A172 (cell line): ENCODE results near the gene CADM3. TPM values are rescaled to one million over a fixed set of nuclear protein-coding genes. Genes with fewer than 3 reads are reported as not detected.

Experiments
- DNase-seq: peaks from one replicate; pipeline ENCODE4 v3.0.0-alpha.2; 2015; ENCODE audit warnings: low spot score
- total RNA-seq: library from RNA; depleted of rRNA; stranded (reverse); fragments of >200 nt; shearing (Covaris generic); gene quantifications from 2 replicates; pipeline ENCODE4 v1.2.3, GENCODE V29; 2014

The CADM3 gene
- total RNA-seq, 1 experiment from 2014 or later, result 0.26 TPM

- no peak for DNase-seq
Observed at GRCh38 chr1:159205225-159205624, 33.8 kb downstream of the CADM3 start.

- DNase-seq, result no peak
Observed at GRCh38 chr1:159206110-159206509, 34.7 kb downstream of the CADM3 start.

DNA sequence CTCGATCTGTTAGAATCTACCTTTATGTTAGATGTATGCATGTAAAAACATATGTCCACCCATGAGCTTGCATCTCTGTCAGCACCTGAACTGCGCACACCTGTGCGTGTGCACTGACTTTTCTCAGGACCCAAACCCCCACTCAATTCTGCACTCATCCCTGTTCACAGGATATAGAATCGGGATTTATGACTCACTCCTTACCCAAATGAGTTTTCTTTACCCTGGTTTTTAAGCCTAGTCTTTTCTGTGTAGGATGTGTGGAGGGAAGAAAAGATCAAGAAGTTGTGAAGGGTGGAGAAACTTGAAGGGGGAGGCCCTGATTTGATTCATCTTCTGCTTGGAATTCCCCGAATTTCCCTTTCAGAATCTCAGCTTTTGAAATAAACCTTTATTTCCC, 35.7 kb downstream of the CADM3 start:
- no peak for DNase-seq

DNA sequence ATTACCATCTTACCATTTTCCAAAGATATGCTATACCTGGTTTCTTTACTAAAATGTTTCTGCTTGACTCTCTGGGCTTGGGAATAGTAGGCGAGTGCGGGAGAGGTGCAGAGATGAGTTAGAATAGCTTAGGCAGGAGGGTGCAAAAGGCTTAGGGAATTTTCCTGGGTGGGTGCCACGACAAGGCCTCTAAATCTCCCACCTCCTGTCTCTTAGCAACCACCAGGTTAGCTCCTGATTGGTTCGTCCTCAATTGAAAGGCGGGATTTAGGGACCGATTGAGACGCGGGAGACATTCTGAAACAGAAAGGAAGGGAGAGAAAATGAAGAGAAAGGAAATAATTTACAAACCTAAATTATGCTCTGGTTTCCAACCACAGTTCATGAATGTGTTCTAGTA, 36.4 kb downstream of the CADM3 start:
- no peak for DNase-seq

- no peak for DNase-seq
Observed at GRCh38 chr1:159208175-159208825, 36.9 kb downstream of the CADM3 start.

DNA sequence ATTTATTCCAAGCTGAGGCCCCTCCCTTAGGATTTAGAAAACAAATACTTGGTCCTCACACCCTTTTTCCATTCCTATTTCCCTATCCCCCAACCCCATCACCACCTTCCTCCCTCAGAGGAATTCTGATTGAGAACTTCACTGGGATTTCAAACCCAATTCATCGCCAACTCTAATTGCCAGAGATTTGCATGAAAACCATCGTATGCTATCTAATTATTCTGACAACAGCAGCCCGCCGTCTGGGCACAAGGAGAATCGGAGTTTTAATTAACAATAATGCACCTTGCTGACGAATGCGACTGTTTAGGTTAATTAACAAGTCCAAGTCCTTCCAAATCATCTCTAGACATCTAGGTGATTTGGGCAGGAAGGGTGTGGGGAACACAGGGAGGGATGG, 37.6 kb downstream of the CADM3 start:
- no peak for DNase-seq

DNA sequence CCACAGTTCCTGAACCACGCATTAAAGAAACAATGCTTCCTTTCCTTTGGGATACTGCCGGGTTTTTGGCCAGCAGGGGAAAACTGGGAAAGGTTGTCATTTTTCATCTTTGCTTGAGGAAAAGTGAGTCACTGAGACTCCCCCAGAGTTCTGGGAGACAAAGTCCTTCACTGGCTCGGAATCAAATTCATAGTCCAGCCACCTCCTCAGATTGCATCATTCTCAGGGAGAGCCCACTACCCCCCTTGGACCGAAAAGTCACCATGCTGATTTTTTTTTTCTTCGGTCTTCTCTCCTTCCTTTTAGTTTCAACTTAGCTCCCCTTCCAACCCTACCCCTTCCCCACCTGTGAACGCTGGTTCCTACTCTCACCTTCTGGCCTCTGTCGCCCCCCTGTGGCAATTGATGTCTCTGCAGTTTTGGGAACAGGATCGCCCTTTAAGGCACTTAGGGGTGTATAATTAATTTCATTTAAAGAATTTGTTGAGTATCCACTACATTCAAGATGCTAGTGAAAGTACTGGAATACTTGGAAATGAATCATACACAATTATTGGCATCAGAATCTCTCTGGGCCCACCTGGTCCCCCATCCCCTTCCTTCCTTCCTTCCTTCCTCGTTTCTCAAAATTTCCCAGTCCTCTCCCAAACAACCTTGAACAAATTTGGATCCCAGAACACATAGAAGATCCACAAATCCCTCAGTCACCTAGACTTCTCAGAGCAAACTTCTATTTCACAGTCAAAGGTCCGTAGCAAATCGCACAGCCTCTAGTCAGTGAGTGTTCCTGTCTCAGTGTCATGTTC, 40.1 kb downstream of the CADM3 start:
- peak; percentile 39 for DNase-seq

GRCh38 chr1:159212596-159212995, 41.2 kb downstream of the CADM3 start:
- no peak for DNase-seq

GRCh38 chr1:159214149-159214760, 42.8 kb downstream of the CADM3 start:
- DNase-seq, result peak; percentile 59

DNA sequence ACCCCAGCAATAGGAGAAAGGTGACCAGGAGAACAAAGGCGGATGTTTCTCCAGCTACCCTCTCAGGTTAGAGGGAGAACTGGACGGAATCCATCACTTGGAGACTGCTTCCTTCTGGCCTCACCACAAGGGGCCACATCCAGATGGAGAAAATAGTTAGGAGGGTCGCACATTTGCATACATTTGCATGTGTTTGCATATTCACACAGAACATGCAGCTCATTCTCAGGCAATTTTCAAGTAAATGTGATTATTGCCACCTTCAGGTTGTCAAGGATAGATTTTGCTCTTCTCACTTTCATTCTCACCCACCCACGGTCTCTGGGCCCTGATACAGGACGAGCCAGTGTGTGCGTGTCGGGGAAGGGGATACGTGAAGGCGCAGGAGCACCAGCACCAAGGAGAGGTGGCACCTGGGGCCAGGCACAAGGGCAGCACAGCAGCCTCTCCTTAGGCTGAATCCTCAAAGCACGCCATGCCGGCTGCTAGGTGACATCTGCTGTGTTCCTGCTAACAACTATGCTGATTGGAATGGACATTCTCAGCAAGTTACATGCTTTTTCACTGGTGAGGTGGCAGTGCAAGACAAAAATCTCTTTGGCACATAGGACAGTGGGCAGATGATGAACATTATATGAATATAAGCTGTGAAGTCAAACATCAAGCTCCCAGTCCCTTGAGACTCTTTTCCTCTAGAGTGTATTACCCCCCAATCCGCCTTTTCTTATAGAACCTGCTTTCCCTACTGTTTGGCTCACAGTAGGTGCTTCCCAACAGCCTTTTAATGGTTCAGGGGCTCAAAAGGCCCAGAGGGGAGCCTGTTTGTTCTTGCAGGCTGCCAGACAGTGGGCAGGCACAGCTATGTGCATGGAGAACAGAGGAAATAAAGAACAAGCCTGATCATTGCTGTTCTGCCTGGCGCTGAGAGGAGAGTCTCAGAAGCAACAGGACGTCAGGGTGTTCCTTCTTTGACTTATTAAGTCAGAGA, 47.5 kb downstream of the CADM3 start:
- no peak for DNase-seq

GRCh38 chr1:159222075-159222865, 50.9 kb downstream of the CADM3 start:
- DNase-seq, result no peak

DNA sequence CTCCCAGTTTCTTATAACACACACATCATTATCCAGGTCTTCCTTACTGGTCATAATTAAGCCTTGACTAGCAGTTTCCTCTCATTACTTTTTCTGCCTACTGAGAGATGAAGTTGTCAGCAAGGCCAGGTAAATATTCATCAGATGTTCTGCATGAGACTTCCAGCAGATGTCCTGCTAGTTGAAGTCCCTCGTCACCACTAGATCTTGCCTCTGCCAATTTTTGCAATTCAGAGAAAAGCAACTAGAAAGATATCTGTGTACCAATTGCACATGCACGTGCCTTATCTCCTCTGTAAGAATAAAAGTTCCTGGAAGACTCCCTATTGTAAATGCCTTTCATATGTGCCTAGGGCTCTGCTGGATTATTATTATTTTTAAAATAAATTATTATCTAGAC, 51.6 kb downstream of the CADM3 start:
- no peak for DNase-seq

DNA sequence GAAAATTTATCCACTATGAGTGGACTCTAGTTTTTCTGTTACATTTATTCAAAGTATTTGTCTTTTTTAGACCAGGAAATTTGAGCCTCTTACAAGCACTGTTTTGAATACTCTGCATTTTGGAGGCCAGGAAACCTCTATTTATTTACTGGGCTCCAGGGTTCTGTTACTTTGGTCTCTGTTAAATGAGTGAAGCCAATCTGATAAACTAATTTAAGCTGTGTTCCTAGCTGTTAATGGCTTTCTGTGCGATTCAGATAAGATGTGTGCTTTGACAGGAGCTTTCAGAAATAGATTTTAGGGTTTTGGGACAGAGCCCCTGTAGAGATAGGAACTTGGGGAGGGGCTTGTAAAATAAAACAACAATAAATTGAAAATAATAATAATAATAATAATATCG, 57.1 kb downstream of the CADM3 start:
- DNase-seq, result no peak

DNA sequence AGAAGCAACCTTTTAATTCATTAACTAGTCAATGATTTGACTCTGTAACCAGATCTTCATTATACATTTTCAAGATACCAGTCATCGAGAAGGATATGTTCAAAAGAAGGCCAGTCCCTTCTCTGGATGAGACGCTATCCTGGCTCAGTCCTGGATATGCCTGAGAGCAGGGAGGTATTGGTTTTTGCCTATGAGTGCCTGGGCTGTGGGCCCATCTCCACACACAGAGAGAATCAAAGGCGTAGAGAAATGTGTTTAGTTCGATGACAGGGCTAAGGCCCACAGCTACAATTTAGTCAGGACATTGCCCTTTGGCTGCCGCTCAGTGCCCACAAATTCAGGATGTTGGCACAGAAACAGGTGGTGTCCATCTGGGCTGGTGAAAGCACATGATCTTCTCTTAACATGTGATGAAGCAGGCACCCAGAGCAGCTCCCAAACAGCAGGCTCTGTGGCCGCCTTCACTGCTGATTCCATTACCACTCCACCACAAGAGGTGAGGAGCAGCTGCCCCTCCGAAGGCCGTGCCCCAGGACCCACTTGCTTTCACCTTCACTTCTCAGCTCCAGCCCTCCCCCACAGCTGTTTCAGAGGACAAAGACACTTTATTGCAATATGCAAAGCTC, 58.0 kb downstream of the CADM3 start:
- peak; percentile 77 for DNase-seq

DNA sequence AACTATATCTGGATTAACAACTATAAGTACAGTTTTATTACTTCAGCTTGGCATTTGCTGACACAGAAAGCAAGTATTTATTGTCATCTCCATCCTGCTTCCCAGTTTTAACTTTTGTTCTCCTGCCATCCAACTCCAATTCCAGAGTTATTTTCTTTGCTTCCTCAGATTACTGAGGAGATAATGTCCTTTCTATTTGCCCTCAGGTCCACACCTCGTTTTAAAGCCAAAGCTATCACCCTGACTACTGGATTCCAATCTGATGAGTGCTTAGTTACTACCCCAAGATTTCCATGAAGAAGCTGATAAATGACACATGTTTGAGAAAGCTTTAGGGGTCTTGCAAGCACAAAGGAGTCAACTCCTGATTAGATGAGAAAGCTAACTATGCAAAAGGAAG, 58.5 kb downstream of the CADM3 start:
- DNase-seq, result peak; percentile 82

DNA sequence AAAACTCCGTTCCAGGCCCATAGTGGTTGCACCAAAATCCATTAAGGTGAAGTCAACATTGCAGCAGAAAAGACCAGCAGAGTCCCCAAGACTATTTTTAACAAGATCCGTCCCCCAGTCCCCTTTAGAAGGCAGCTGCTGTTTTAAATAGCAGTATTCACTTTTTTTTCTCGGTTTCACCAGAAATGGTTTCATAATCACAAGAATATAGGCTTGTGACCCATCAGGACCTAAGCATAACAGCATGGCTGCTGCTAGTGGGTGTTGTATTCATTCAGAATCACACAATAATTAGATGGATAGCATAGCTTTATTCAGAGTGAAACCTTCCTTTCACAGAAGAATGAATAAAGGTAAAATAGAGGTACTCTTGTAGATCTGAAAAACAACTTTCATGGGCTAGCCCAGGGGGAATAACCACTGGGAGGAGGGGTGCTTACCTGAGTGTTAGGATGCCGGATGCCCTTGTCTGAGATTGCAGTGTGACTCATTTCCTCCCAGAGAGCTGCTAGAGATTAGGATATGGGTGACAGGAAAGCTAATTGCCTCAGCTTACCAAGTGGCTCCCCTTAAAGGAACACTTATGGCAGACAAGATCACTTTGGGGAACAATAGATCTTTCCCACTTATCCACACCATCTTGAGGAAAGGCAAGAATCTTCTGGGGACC, 68.3 kb downstream of the CADM3 start:
- peak; percentile 44 for DNase-seq

DNA sequence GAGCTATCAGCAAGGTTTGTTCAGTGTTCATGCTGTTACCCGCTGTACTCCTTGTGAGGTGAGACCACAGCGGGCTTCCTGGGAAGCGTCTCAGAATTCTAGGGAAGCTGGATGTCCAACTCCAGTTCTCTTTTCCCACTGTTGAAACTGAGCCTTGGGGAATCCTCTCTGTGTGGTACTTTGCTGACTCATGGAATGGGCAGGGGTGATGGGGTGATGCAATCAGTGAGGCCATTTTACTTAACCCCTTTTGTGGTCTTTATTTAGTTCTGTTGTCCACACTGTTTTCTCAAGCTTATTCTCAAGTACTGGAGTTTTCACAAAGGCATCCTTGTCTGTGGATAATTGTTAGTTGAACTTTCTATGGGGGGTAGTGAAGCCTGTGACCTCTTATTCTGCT, 75.9 kb downstream of the CADM3 start:
- DNase-seq, result no peak

GRCh38 chr1:159248311-159248710, 76.9 kb downstream of the CADM3 start:
- DNase-seq, result no peak

GRCh38 chr1:159250638-159251216, 79.3 kb downstream of the CADM3 start:
- no peak for DNase-seq
